H1 (cell line): ENCODE results near the gene EPG5. TPM values are rescaled to one million over a fixed set of nuclear protein-coding genes. Genes with fewer than 3 reads are reported as not detected.

ENCODE experiments used
- CHD7 ChIP-seq: fragments of 300-600 bp; sonication (generic); IDR thresholded peaks from 2 replicates; pipeline ENCODE4 v1.7.1; 2012; ENCODE audit warnings: low read length, moderate library complexity, mild to moderate bottlenecking, inconsistent platforms; ENCODE audit not compliant: insufficient replicate concordance
- MAFK ChIP-seq: IDR thresholded peaks from 2 replicates; pipeline ENCODE4 v1.6.1; 2012; ENCODE audit warnings: low read depth, mild to moderate bottlenecking, improper control_type of control experiment, low read length
- RNF2 ChIP-seq: fragments of 200-900, 300-1000 bp; sonication (generic); IDR thresholded peaks from 2 replicates; pipeline ENCODE4 v1.7.1; 2016; ENCODE audit warnings: borderline replicate concordance, low read depth, mild to moderate bottlenecking, antibody characterized with exemption, low read length; ENCODE audit not compliant: poor library complexity, severe bottlenecking; ENCODE audit errors: missing control alignments
- SP1 ChIP-seq: IDR thresholded peaks from 2 replicates; pipeline ENCODE4 v1.6.1; 2011; ENCODE audit warnings: low read depth, low read length
- polyA plus RNA-seq, 7 experiments: library from polyadenylated mRNA; depleted of rRNA in 3 of 7; stranded (reverse) in 5 of 7; unstranded in 2 of 7; fragments of >200 nt in 5 of 7; fragments of 200-250 nt in 2 of 7; gene quantifications; 1 replicate in 5 of 7; 2 replicates in 1 of 7; 4 replicates in 1 of 7; pipeline versions ENCODE4 v1.2.1 to v1.2.3, GENCODE V29; 2011 to 2013; ENCODE audit warnings: missing spikeins in 2 of 7, mixed read lengths in 2 of 7
- total RNA-seq: library from RNA; stranded (reverse); fragmentation: NEBNext Ultra II Directional; extraction: Animal tissue kit (Norgen Biotek cat#: 25700); gene quantifications from 2 replicates; pipeline ENCODE4 v1.2.1, GENCODE V29; 2021

EPG5 gene
- total and polyA plus RNA-seq, 2 of the 8 experiments (the other 6 are each of a cell fraction or from before 2014, with no cell fraction given), result 14.1 to 18.3 TPM

- TF ChIP-seq CHD7 (no peak), MAFK (no peak), SP1 (no peak), RNF2 (no peak)
Measured at GRCh38 chr18:45806226-45806625, 160.9 kb downstream of the EPG5 start (continued).
